ENCODE data around the gene HMGXB4. TPM values are rescaled to one million over a fixed set of nuclear protein-coding genes. Genes with fewer than 3 reads are reported as not detected.

The HMGXB4 gene
- total and polyA plus RNA-seq, 9 of the 15 experiments (the other 6 are each of a cell fraction or from before 2014, with no cell fraction given) = 9.9 to 31.4 (median 24.8) TPM

GRCh38 chr22:35215993-35216392, 41.3 kb upstream of the HMGXB4 start (continued):
- TF ChIP-seq CUX1 (CRISPR knock-in tag; IDR thresholded peaks at IDR 0.05) = no peak
- TF ChIP-seq CAMTA2 (CRISPR knock-in tag; conservative IDR thresholded peaks at IDR 0.05) = no peak
- TF ChIP-seq CEBPG (CRISPR knock-in tag; IDR thresholded peaks at IDR 0.05) = no peak
- no peak for TF ChIP-seq CEBPG (tag; conservative IDR thresholded peaks at IDR 0.05 in 1 of 2, IDR thresholded peaks at IDR 0.05 in 1 of 2)
- peak; percentile 24; the same call in 1 of the 2 replicates for TF ChIP-seq PML (IDR thresholded peaks at IDR 0.05; ENCODE audit: low read length)
- no peak for TF ChIP-seq BRF2 (IDR thresholded peaks at IDR 0.05; ENCODE audit: borderline replicate concordance, insufficient read depth, insufficient read length)
- TF ChIP-seq DDX20 (tag; IDR thresholded peaks at IDR 0.05; ENCODE audit: low read depth) = no peak
- no peak for TF ChIP-seq ELF4 (CRISPR knock-in tag; IDR thresholded peaks at IDR 0.05)
- TF ChIP-seq STAT5A (IDR thresholded peaks at IDR 0.05; ENCODE audit: borderline replicate concordance, low read length) = peak; percentile 30; the same call in 1 of the 2 replicates
- TF ChIP-seq KAT8 (IDR thresholded peaks at IDR 0.05; ENCODE audit: low read depth) = no peak
- TF ChIP-seq POLR3G (IDR thresholded peaks at IDR 0.05; ENCODE audit: extremely low read depth, insufficient read length, insufficient replicate concordance) = no peak
- TF ChIP-seq CREB3L1 (IDR thresholded peaks at IDR 0.05; ENCODE audit: borderline replicate concordance, low read depth) = no peak
- no peak for TF ChIP-seq NONO (IDR thresholded peaks at IDR 0.05; ENCODE audit: low read depth in 2 of 2, low read length in 1 of 2)
- no peak for TF ChIP-seq NFIX (CRISPR knock-in tag; IDR thresholded peaks at IDR 0.05; ENCODE audit: low read depth)
- TF ChIP-seq ARHGAP35 (IDR thresholded peaks at IDR 0.05; ENCODE audit: partially characterized antibody) = no peak
- TF ChIP-seq KHSRP (IDR thresholded peaks at IDR 0.05) = no peak
- no peak for TF ChIP-seq KLF10 (CRISPR knock-in tag; IDR thresholded peaks at IDR 0.05)
- peak; percentile 84 for TF ChIP-seq TEAD4 (IDR thresholded peaks at IDR 0.05; ENCODE audit: low read length)
- TF ChIP-seq TEAD4 (CRISPR knock-in tag; IDR thresholded peaks at IDR 0.05; ENCODE audit: borderline replicate concordance) = no peak
- TF ChIP-seq GATA2 (CRISPR knock-in tag; IDR thresholded peaks at IDR 0.05) = no peak
- TF ChIP-seq POU5F1 (IDR thresholded peaks at IDR 0.05; ENCODE audit: borderline replicate concordance, low read depth, low read length, partially characterized antibody) = no peak
- TF ChIP-seq NCOR1 (IDR thresholded peaks at IDR 0.05) = peak; percentile 72
- no peak for TF ChIP-seq THAP7 (CRISPR knock-in tag; IDR thresholded peaks at IDR 0.05)
